ENCODE data around the gene UBE3D. TPM values are rescaled to one million over a fixed set of nuclear protein-coding genes. Genes with fewer than 3 reads are reported as not detected.

UBE3D gene
- total and polyA plus RNA-seq, 2 experiments from 2014 or later: 17.5 to 31.4 TPM

- Mint-ChIP-seq H3K4me3 (no peak overlapping the region), H3K27ac (no peak overlapping the region), H3K27me3 (ENCODE audit: insufficient read depth, low read depth, poor library complexity) (no peaks in the 10 kb centered on the region), H3K9me3 (no peaks in the 10 kb centered on the region), H3K4me1 (peaks cover 11% of the 10 kb centered on the region; the same call in 2 of the 3 replicates), H3K36me3 (ENCODE audit: low read depth) (peaks cover 19% of the 10 kb centered on the region; the same call in 1 of the 3 replicates)
- Histone ChIP-seq H3K27ac (ENCODE audit: low read depth) (no peak overlapping the region), H3K27me3 (ENCODE audit: insufficient read depth) (no peaks in the 10 kb centered on the region), H3K36me3 (ENCODE audit: insufficient read depth) (no peaks in the 10 kb centered on the region), H3K9me2 (ENCODE audit: insufficient read depth) (no peaks in the 10 kb centered on the region), H3K4me3 (no peak overlapping the region), H3K79me2 (replicated peaks; ENCODE audit: insufficient read depth) (no peaks in the 10 kb centered on the region), H4K20me1 (replicated peaks; ENCODE audit: insufficient read depth) (no peaks in the 10 kb centered on the region), H3K4me1 (ENCODE audit: insufficient read depth) (0 out of 2 replicates have a peak, but pooled peaks cover 4% of the 10 kb centered on the region), H2AFZ (no peak overlapping the region), H3K4me2 (no peak overlapping the region), H3F3A (replicated peaks; ENCODE audit: low read depth) (no peaks in the 10 kb centered on the region)
- TF ChIP-seq POLR2AphosphoS5 (IDR thresholded peaks at IDR 0.05; ENCODE audit: low read depth): no peak
- no peak for TF ChIP-seq ZNF462 (CRISPR knock-in tag; IDR thresholded peaks at IDR 0.05)
- no peak for TF ChIP-seq EZH2phosphoT487 (IDR thresholded peaks at IDR 0.05; ENCODE audit: unreplicated experiment)
- DNase-seq (ENCODE audit: low spot score) (no peak), ATAC-seq (no peak)
Observed at GRCh38 chr6:83108378-83108777, 42.7 kb upstream of the UBE3D start.

GRCh38 chr6:83098589-83098988 lies 32.9 kb upstream of the UBE3D start:
- Histone ChIP-seq H3K79me2 (replicated peaks; ENCODE audit: insufficient read depth) (peaks cover 24% of the 10 kb centered on the region), H3K4me1 (ENCODE audit: insufficient read depth) (peaks cover 16% of the 10 kb centered on the region), H3K36me3 (ENCODE audit: insufficient read depth) (no peaks in the 10 kb centered on the region), H4K20me1 (replicated peaks; ENCODE audit: insufficient read depth) (no peaks in the 10 kb centered on the region), H3K27me3 (ENCODE audit: insufficient read depth) (no peaks in the 10 kb centered on the region), H2AFZ (no peak overlapping the region), H3K4me3 (no peak overlapping the region), H3F3A (replicated peaks; ENCODE audit: low read depth) (no peaks in the 10 kb centered on the region), H3K27ac (ENCODE audit: low read depth) (no peak overlapping the region), H3K9me2 (ENCODE audit: insufficient read depth) (no peaks in the 10 kb centered on the region), H3K4me2 (no peak overlapping the region)
- no peaks in the 10 kb centered on the region for H3K27me3 Mint-ChIP-seq (ENCODE audit: insufficient read depth, low read depth, poor library complexity)
- ATAC-seq (no peak), DNase-seq (ENCODE audit: low spot score) (no peak)
- no peaks in the 10 kb centered on the region for H3K9me3 Mint-ChIP-seq
- peaks cover 7% of the 10 kb centered on the region; the same call in 2 of the 3 replicates for H3K36me3 Mint-ChIP-seq (ENCODE audit: low read depth)
- peak overlapping the region; percentile 85 for H3K27ac Mint-ChIP-seq
- no peak overlapping the region for H3K4me3 Mint-ChIP-seq
- peaks cover 8% of the 10 kb centered on the region for H3K4me1 Mint-ChIP-seq
- TF ChIP-seq REST (IDR thresholded peaks at IDR 0.05; ENCODE audit: unreplicated experiment): no peak
- no peak for TF ChIP-seq JUNB (IDR thresholded peaks at IDR 0.05; ENCODE audit: unreplicated experiment)
- TF ChIP-seq ZNF114 (CRISPR knock-in tag; IDR thresholded peaks at IDR 0.05): no peak
- no peak for TF ChIP-seq ZNF331 (CRISPR knock-in tag; IDR thresholded peaks at IDR 0.05; ENCODE audit: low read depth)
- no peak for TF ChIP-seq CTCF (conservative IDR thresholded peaks at IDR 0.05; ENCODE audit: low read depth in 2 of 2)
- TF ChIP-seq ETS1 (IDR thresholded peaks at IDR 0.05): no peak
